ENCODE measurements around the gene DBH. TPM values are rescaled to one million over a fixed set of nuclear protein-coding genes. Genes with fewer than 3 reads are reported as not detected.

DBH gene
- total and polyA plus RNA-seq, 7 donors = 0.01 TPM; not detected in 6

- no peak for DNase-seq
- Histone ChIP-seq H3K27me3 (peaks cover 0 to 23% (median 8%) of the 10 kb centered on the region in 3 donors), H3K9me3 (peaks cover 10 to 12% (median 10%) of the 10 kb centered on the region in 4 donors), H3K36me3 (no peaks in the 10 kb centered on the region), H3K4me3 (no peak overlapping the region), H3K4me1 (no peaks in the 10 kb centered on the region), H3K27ac (no peak overlapping the region)
- intact Hi-C loops (cut with DNase I) = no loop called here
- 81 to 86% methylated on average over 7 of the region's 7 CpGs for WGBS, 2 donors
- TF ChIP-seq EP300 (IDR thresholded peaks at IDR 0.05) (no peak), POLR2A (IDR thresholded peaks at IDR 0.05) (no peak), POLR2AphosphoS5 (IDR thresholded peaks at IDR 0.05) (no peak)
- TF ChIP-seq, protein P1, sequence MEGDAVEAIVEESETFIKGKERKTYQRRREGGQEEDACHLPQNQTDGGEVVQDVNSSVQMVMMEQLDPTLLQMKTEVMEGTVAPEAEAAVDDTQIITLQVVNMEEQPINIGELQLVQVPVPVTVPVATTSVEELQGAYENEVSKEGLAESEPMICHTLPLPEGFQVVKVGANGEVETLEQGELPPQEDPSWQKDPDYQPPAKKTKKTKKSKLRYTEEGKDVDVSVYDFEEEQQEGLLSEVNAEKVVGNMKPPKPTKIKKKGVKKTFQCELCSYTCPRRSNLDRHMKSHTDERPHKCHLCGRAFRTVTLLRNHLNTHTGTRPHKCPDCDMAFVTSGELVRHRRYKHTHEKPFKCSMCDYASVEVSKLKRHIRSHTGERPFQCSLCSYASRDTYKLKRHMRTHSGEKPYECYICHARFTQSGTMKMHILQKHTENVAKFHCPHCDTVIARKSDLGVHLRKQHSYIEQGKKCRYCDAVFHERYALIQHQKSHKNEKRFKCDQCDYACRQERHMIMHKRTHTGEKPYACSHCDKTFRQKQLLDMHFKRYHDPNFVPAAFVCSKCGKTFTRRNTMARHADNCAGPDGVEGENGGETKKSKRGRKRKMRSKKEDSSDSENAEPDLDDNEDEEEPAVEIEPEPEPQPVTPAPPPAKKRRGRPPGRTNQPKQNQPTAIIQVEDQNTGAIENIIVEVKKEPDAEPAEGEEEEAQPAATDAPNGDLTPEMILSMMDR (IDR thresholded peaks at IDR 0.05) = no peak
These were observed 37.2 kb upstream of the DBH start for GRCh38 chr9:133598978-133599377.

GRCh38 chr9:133599470-133600173 is 36.5 kb upstream of the DBH start:
- intact Hi-C loops (cut with DNase I) = no loop called here
- H3K36me3 ChIP-seq = no peaks in the 10 kb centered on the region
- H3K27ac ChIP-seq = no peak overlapping the region
- TF ChIP-seq POLR2A (IDR thresholded peaks at IDR 0.05) (no peak), POLR2AphosphoS5 (IDR thresholded peaks at IDR 0.05) (no peak), EP300 (IDR thresholded peaks at IDR 0.05) (no peak)
- TF ChIP-seq, protein P1 (IDR thresholded peaks at IDR 0.05) = no peak
- H3K4me3 ChIP-seq = no peak overlapping the region
- H3K4me1 ChIP-seq = no peaks in the 10 kb centered on the region
- DNase-seq = no peak
- peaks cover 10 to 12% (median 10%) of the 10 kb centered on the region in 4 donors for H3K9me3 ChIP-seq
- peaks cover 0 to 25% (median 11%) of the 10 kb centered on the region in 3 donors for H3K27me3 ChIP-seq
- 94 to 96% methylated on average over 6 of the region's 6 CpGs for WGBS, 2 donors

DNA sequence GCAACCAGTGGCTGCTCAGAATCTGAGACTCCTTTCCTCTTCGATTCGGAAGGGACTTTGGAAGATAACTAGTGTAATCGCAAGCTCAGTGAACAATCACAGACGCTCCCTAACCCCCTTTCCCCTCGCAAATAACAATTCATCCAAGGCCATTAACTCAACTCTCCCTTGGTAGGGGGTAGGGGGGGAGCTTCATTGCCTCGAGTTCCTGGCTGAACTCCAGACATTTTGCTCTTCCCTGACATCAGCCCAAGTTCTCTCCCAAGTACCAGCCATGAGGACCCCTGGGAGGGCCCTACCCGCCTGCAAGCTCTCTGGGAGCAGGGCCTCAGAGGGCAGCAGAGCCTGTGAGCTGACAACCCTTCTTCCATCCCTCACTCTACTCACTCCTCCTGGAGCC is 35.4 kb upstream of the DBH start:
- no peak for DNase-seq

DNA sequence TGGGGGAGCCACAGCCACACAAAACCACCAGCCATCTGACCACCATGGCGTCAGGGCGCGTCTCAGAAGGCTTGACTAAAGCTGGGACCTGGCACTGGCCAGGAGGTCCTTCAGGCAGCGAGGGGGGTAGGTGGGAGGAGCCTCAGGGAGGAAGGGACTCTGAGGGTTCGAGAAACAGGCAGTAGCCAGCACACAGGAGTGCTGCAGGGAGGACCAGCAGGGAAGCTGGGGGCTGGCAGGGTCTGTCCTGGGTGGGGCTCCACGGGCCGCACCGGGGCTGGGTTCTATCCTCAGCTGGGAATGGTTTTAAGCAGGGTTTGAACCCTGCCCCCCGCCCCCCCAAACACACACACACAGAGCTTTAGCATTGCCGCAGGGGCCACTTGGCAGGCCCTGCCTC is 34.4 kb upstream of the DBH start:
- intact Hi-C loops (cut with DNase I) = no loop called here
- no peak for DNase-seq
- 80 to 81% methylated on average over 10 of the region's 10 CpGs for WGBS, 2 donors

More for the DNA sequence above, 35.4 kb upstream of the DBH start:
- H3K4me3 ChIP-seq = no peak overlapping the region
- intact Hi-C loops (cut with DNase I) = no loop called here
- no peak overlapping the region for H3K27ac ChIP-seq
- WGBS, 2 donors = 58 to 61% methylated on average over 7 of the region's 7 CpGs
- H3K4me1 ChIP-seq = no peaks in the 10 kb centered on the region
- peaks cover 10 to 12% (median 10%) of the 10 kb centered on the region in 4 donors for H3K9me3 ChIP-seq
- no peaks in the 10 kb centered on the region for H3K36me3 ChIP-seq
- TF ChIP-seq POLR2A (IDR thresholded peaks at IDR 0.05) (no peak), EP300 (IDR thresholded peaks at IDR 0.05) (no peak), POLR2AphosphoS5 (IDR thresholded peaks at IDR 0.05) (no peak)
- TF ChIP-seq, protein P1 (IDR thresholded peaks at IDR 0.05) = no peak
- H3K27me3 ChIP-seq = peaks cover 0 to 34% (median 19%) of the 10 kb centered on the region in 3 donors

More for the DNA sequence above, 34.4 kb upstream of the DBH start:
- Histone ChIP-seq H3K27me3 (peaks cover 0 to 44% (median 28%) of the 10 kb centered on the region in 3 donors), H3K4me3 (no peak overlapping the region), H3K9me3 (peaks cover 5 to 11% (median 9%) of the 10 kb centered on the region in 4 donors), H3K27ac (no peak overlapping the region), H3K36me3 (no peaks in the 10 kb centered on the region), H3K4me1 (no peaks in the 10 kb centered on the region)
- TF ChIP-seq, protein P1 (IDR thresholded peaks at IDR 0.05) = no peak
- TF ChIP-seq POLR2AphosphoS5 (IDR thresholded peaks at IDR 0.05) (no peak), EP300 (IDR thresholded peaks at IDR 0.05) (no peak), POLR2A (IDR thresholded peaks at IDR 0.05) (no peak)

All from sigmoid colon (tissue), 7 donors.